Dermis blood vessel endothelial cell (primary cell): ENCODE data around the gene KLHL7. TPM values are rescaled to one million over a fixed set of nuclear protein-coding genes. Genes with fewer than 3 reads are reported as not detected.
"Not testable (repeated sequence)": the region's sequence is repeated elsewhere in the genome, so short reads cannot be mapped to it uniquely, and the experiment has no call there.

Source experiments
- DNase-seq: peaks from one replicate; pipeline ENCODE4 v3.0.0; 2010
- total RNA-seq: library from RNA; depleted of rRNA; stranded (reverse); fragments of >200 nt; gene quantifications from 2 replicates; pipeline ENCODE4 v1.2.3, GENCODE V29; 2014

KLHL7 gene
- total RNA-seq, 1 donor from 2014 or later, result 24.5 TPM

DNA sequence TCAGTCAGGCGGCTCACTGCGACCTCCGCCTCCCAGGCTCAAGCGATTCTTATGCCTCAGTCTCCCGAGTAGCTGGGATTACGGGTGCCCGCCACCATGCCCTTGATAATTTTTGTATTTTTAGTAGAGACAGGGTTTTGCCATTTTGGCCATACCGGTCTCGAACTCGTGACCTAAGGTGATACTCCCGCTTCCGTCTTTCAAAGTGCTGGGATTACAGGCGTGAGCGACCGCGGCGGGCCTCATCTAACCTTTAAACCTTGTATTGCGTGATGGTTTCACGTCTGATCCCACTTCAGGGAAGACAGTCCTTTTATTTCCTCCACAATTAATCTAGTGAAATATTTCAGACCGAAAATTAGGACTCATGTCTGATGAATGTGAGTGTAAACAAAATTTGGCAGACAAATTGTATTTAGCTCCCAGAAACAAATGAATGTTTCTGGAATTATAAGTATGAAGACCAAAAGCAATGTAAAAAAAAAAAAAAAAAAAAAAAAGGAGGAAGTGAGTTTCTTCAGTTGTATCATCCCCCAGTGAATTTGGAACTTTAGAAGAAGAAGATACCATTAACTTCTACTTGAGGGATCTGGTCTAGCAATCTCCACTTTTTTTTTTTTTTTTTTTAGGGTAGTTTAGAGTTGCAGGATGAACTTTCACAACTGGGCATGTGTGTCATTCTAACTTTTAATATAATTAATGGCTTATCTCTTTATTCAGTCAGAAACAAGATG lies 77.9 kb downstream of the KLHL7 start:
- no peak for DNase-seq

DNA sequence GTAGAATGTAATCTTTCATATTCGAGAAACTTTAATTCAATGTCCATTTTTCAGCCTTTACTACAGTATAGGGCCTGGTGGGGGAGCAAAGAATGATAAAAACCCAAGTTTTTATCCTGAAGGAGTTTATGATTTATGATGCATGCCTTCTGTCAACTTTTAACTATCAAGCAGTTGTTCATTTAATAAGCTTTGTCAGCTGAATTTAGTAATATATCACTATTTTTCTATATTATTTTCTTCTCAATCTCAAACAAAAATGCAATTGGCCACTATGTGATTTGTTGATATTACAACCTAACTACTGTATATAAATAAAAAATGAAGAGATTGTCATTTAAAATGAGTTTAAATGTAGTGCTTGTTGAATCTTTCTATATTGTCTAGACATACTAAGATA lies 78.7 kb downstream of the KLHL7 start:
- no peak for DNase-seq

DNA sequence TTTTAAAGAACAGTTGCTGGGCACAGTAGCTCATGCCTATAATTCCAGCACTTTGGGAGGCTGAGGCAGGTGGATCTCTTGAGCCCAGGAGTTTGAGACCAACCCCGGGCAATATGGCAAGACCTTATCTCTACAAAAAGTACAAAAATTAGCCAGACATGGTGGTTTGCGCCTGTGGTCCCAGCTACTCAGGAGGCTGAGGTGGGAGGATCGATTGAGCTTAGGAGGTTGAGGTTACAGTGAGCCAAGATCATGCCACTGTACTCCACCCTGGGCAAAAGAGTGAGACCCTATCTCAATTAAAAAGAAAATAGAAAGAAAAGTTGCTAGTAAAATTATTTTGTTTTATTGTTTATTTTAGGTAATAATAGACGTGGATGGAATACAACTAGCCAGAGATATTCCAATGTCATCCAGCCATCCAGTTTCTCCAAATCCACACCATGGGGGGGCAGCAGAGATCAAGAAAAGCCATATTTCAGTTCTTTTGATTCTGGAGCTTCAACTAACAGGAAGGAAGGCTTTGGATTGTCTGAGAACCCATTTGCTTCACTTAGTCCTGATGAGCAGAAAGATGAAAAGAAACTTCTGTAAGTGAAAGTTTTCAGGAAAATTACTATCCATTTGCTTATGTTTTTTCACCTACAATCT lies 79.2 kb downstream of the KLHL7 start:
- peak; percentile 76 for DNase-seq

DNA sequence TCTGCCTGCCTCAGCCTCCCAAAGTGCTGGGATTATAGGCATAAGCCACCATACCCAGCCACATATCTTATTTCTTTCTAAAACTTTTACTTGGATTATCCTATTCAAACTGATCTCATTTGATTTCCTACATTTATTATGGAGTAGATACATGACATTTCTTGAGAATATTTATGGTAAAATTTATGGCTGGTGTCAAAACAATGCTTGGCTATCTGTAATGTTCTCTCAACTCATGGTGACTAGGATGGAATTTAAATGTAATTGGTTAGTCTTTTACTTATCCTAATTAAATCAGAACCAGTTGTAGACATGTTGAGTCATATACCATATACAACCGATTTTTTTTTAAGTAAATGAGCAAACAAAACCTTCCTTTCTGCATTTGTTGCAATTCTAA lies 80.4 kb downstream of the KLHL7 start:
- no peak for DNase-seq

DNA sequence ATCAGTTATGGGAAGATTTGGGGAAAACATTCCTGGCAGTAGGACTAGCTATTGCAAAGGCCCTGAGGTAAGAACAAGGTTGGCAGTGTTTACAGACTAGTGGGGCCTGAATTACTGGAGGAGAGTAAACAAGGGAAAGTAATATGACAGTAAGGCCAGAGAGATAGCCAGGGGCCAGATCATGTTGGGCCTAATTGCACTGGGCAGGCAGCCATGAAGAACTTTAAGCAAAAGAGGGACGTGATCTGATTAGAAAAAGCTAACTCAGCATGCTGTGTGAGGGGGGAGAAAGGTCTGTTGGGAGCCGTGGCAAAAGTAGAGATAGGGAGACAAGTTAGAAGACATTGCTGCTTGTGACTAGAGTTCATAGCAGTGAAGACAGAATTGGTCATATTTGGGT lies 85.4 kb downstream of the KLHL7 start:
- DNase-seq, result no peak

DNA sequence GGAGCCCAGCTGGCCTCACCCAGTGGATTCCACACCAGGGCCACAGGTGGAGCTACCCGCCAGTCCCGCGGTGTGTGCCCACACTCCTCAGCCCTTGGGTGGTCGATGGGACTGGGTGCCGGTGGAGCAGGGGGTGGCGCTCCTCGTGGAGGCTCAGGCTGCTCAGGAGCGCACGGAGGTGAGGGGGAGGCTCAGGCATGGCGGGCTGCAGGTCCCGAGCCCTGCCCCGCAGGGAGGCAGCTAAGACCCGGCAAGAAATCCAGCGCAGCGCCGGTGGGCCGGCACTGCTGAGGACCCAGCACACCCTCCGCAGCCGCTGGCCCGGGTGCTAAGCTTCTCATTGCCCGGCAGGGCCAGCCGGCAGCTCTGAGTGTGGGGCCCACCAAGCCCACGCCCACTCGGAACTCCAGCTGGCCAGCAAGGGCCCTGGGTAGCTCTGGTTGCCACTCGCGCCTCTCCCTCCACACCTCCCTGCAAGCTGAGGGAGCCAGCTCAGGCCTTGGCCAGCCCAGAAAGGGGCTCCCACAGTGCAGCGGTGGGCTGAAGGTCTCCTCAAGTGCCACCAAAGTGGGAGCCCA lies 88.2 kb downstream of the KLHL7 start:
- not testable (repeated sequence) for DNase-seq

DNA sequence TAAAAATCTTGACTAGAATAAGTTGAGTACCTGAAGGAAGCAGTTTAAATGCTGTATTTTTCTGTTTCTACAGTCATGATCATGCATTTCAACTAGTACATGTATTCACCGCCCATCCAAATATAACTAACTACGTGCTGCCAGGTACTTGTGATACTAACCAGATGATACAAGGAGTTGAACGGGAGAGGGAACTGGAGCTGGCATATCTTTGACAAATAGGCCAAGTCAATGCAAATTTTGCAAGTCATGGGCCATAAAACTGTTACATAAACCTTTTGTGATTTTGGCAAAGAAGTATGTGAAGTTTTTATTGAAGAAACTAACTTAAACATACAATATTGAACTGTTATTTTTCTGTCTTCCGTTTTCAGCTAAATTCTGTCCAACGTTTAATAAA lies 90.7 kb downstream of the KLHL7 start:
- DNase-seq, result no peak

DNA sequence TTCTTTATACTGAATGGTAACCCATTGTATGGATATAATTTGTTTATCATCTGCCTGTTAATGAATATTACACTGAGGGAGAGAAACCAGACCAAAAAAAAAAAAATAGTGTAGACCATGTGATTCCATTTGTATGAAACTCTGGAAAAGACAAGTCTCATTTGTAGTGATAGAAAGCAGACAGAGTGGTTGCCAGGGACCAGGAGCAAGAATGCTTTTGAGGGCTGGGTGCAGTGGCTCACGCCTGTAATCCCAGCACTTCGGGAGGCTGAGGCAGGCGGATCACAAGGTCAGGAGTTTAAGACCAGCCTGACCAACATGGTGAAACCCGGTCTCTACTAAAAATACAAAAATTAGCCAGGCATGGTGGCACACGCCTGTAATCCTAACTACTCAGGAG lies 92.2 kb downstream of the KLHL7 start:
- DNase-seq, result not testable (repeated sequence)

DNA sequence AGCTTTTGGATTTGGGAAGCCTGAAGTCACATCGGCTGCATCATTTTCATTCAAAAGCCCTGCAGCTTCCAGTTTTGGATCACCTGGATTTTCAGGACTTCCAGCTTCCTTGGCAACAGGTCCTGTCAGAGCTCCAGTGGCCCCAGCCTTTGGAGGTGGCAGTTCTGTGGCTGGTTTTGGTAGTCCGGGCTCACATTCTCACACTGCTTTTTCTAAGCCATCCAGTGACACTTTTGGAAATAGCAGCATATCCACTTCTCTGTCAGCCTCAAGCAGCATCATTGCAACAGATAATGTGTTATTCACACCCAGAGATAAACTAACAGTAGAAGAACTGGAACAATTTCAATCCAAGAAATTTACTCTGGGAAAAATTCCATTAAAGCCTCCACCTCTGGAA lies 94.7 kb downstream of the KLHL7 start:
- no peak for DNase-seq

DNA sequence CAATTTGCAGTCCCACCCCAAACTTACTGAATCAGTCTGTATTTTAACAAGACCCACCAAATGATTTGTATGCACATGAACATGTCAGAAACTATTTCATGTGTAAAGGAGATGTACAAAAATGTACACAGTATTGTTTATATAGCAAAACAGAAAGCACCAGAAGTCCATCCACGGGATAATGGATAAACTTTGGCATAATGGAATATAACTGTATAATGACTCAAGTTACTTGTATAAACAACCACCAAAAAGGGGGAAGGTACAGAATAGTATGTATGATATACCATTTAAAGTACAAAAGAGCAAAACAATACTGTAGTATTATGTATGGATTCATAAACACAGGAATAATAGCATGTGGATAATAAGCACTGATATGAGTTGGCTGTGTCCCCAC lies 98.7 kb downstream of the KLHL7 start:
- DNase-seq, result no peak

DNA sequence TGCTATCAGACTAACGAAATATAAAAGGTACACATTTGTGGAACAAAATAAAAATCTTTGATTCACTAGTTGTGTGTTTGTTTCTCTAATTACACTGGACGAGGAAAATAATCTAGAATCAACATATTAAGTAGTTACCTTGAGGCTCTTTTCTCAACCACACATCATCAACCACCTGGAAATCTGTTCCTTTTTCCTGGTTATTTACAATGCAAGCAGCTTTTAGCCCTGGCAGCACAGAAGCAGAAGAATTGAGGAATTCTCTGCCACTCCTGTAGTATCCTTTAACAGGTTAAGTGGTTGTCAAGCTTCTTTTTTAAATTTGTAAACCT lies 100.0 kb downstream of the KLHL7 start:
- DNase-seq, result no peak

DNA sequence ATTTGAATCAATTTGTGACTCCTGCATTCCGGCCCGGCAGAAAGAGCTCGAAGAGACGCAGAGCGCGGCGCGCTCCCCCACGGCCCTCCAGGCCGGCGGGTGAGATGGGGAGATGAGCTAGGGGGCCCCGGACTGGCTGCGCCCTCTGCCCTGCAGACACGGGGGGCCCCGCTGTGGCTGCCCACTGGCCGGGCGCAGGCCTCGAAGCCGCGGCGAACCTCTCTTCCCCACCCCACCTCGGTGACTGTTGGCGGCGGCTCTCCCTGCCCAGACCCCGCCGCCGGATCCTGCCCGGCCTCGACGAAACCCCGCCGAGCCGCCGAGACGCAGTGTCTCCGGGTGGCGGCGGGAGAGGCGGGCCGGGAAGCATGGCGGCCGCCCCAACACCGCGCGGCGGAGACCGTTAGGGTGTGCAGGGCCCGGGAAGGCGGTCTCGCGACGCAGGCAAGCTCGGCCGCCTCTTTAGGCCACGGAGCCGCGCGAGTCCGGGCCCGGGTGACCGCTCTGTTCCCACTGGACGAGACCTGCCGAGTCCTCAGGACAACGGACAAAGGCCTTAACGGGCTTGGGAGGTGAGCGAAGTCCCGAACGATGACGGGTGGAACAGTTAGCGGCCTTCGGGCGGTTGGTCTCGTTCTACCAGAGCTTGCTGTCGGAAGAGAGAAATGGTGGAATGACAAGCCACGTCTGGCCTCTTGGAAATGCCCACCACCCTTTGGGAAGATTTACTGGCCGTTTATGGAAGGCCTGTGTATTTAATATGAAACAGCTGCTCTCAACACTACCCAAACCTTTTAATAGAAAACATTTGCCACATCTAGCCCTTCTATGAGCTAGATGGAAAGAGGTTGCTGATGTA lies 100.6 kb downstream of the KLHL7 start:
- DNase-seq, result peak; percentile 42

DNA sequence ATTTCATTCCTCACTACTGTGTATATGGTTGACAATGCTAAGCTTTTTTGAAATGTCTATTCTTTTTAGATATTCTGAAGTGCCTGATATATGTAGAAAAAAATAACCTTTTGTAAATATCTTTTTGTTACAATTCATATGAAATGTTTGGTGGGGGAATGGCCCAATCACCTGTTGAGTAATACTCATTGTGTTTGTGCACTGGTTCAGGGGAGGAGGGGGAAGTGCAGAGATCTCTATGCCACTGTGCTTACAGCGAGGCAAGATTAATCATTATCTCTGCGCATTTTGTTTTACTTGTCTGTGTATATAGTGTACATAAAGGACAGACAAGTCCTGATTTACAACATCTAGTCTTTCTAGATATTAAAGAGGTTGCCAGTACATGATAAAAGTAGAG lies 101.4 kb downstream of the KLHL7 start:
- DNase-seq, result no peak

DNA sequence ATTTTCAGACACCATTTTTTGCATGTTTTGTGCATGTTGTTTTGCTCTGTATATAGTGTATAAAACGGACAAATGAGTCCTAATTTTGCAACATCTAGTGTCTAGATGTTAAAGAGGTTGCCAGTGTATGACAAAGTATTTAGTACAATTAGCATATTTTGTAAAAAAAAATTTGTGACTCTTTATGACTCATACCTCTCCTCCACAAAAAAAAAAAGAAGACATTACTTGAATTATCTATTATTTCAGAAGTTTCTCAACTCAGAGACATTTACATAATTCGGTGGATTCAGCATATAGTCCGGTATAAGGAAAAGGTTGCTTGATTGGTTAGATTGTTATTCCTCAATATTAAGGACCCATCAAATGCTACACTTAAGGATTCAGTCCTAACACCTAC lies 102.3 kb downstream of the KLHL7 start:
- no peak for DNase-seq

DNA sequence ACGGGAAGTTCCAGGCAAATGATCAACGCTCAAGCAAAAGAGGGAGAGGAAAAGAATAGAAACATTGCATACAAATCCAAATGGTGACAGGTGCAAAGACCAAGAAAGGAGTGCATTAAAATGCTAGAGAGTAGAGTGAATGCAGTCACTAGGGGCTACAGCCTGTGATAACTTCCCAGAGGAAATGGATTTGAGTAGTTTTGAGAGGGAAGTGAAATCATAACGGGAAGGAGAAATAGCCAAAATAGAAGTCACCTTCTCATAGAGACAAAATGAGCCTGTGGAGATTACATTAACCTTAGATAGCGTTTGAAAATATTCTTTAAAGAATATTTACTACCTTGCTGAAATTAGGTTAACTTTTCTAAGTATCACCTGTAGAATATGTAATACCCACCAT lies 102.7 kb downstream of the KLHL7 start:
- no peak for DNase-seq

DNA sequence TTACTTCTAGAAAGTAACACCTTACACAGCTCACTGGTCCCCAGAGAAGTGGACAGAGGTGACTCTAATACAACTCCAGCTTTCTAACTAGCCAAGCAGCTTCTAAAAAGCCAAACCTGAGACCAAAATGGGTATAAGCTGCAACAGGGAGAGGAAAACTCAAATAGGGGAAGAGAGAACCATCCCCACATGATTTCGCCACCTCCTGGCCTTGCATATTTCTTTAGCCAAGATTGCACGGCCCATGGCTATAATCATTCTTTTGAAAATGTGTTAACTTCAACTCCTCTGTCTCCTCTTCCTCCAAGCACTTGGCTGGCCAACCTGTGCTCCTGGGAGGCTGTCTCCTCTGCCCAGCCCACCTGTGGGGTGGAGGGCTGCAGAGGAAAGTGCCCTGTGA lies 104.9 kb downstream of the KLHL7 start:
- DNase-seq, result no peak

DNA sequence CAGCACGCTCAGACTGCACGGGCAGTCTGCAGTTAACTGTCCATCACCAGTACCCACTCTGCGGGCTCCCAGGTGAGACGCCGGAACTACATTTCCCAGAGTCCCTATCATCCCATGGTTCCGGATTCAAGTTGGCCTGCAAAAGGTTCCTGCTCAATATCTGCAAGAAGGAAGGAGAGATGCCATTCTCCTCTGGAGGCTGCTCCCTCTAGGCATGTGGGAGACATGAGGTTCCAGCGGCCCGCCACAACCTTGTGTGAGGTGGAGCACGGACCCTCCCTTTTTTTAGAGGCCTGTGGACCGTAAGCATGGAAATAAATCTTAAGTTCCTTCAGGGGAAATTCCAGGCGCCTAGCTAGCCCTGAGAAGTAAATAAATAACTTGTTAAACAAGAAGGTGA lies 106.0 kb downstream of the KLHL7 start:
- no peak for DNase-seq

DNA sequence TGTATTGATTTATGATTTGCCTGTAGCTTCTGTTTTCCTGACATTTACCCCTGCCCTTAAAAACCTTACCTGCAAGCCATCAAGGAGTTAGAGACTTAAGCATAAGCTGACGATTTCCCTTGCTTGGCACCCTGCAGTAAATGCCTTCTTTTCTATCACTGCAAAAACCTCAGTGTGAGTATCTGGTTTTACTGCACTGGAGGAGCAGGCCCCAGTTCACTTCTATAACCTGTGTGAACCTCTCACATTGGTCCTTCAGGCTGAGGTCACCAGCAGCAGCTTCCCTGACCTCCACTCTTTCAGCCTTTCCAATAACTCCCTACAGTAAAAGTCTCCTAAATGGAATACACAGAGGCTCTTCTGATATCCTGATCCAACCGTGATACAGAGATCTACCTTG lies 106.8 kb downstream of the KLHL7 start:
- no peak for DNase-seq

DNA sequence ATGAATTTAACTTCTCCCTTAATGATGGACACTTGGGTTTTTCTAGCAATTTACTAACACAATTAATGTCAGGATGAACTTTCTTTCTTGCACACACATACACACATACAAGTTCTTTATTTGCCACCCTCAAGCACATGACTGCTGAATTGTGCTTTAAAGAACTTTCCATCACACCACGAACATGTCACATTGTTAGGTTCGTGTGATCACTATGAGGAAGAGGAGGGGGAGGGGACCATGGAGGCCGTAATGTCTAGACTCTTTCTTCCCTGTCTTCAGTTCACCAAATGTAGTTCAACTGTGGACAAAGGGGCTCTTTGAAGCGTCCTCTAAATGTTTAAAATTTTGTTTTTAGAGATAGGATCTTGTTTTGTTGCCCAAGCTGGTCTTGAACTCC lies 107.3 kb downstream of the KLHL7 start:
- DNase-seq, result no peak

DNA sequence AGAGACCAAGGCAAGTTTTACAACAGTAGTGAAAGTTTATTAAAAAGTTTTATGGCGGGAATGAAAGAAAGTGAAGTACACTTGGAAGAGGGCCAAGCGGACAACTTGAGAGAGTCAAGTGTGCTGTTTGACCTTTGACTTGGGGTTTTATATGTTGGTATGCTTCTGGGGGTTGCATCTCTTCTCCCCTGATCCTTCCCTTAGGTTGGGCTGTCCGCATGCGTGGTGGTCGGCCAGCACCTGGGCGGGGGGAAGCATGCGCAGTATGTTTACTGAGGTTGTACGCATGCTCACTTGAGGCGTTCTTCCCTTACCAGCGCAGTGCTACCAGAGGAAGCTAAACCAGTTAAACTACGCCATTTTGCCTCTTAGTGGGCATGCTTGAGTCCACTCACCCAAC lies 108.2 kb downstream of the KLHL7 start:
- DNase-seq, result no peak

DNA sequence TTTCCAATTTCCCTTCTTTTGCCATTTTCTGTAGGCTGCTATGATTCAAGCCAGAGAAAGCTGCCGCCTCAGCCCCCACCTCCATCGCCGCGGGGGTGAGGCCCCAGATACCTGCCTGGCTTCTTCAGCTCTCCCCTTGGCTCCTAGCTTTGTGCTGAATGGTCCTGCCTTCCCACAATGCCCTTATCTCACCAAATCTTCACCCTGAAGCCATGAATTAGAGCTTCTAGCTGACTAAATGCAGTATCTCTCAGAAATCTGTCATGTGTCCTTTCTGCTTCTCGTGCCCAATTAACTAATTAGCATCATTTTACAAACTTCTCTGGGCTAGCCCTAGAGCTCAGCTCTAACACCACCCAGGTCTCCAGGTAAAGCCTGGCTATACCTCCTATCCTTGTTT lies 108.8 kb downstream of the KLHL7 start:
- DNase-seq, result no peak

DNA sequence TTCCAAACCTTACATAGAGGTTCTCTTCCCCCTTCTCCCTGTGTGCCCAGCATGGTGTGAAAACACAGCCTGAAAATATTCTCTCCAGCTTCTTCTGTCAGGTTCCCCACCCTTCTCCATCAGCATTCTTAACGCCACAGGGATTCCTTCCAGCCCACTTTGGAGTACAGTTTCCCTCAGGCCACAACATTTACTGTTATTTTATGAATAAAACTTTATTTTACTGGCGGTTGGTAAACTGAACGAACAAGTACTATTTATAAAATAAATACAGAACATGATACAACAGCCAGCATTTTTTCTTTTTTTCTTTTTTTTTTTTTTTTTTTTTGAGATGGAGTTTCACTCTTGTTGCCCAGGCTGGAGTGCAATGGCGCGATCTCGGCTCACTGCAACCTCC lies 109.4 kb downstream of the KLHL7 start:
- no peak for DNase-seq

DNA sequence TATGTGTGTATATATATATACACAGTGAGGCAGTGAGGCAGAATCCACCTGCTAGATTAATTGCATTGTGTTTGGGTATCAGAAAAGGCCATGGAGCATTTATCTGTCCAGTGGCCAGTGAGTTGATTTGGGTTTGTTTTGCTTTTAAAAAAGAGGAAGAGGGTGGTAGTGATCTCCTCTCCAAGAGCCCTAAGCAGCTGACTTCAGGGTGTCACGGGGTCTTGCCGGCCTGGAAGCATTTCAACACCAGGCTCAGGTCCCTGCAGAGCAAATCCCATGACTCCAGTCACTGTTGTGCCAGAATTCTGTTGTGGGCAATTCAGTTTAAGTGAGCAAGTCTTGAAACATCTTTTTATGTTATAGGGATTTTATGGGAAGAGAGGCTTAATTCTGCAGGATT lies 110.4 kb downstream of the KLHL7 start:
- no peak for DNase-seq

DNA sequence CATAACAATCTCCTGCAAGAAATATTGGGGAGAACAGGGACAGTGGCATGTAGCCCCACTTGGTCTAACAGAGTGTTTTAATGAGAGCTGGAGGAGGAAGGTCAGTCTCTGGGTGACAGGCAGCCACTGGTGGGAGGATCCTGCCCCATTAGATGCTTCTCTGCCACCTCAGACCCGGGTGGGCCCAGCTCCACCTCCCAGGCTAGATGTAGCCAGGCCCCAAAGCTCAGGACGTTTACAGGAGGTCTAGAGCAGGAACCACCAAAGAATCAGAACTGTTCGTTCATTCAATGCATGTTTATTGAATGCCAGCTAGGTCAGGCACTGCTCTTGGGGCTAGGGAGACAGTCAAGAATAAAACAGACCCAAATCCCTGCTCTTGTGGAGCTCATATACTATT lies 112.6 kb downstream of the KLHL7 start:
- DNase-seq, result no peak
